GM12873 (cell line): ENCODE data around the gene SIKE1.

Source experiments
- TF ChIP-seq, protein P1 (sequence below): IDR thresholded peaks from 2 replicates; pipeline ENCODE4 v1.5.1; 2012; ENCODE audit warnings: low read depth, mild to moderate bottlenecking, moderate library complexity, low read length, control low read depth; ENCODE audit not compliant: insufficient read depth; ENCODE audit errors: missing control alignments

Gene SIKE1

GRCh38 chr1:114780344-114781226 is at the start of gene SIKE1:
Gene SIKE1 (minus strand): TSS chr1:114780685. CDS start chr1:114780607, 78 bp downstream.
- TF ChIP-seq, protein P1, sequence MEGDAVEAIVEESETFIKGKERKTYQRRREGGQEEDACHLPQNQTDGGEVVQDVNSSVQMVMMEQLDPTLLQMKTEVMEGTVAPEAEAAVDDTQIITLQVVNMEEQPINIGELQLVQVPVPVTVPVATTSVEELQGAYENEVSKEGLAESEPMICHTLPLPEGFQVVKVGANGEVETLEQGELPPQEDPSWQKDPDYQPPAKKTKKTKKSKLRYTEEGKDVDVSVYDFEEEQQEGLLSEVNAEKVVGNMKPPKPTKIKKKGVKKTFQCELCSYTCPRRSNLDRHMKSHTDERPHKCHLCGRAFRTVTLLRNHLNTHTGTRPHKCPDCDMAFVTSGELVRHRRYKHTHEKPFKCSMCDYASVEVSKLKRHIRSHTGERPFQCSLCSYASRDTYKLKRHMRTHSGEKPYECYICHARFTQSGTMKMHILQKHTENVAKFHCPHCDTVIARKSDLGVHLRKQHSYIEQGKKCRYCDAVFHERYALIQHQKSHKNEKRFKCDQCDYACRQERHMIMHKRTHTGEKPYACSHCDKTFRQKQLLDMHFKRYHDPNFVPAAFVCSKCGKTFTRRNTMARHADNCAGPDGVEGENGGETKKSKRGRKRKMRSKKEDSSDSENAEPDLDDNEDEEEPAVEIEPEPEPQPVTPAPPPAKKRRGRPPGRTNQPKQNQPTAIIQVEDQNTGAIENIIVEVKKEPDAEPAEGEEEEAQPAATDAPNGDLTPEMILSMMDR, result no peak

- TF ChIP-seq, protein P1, result no peak
Measured at GRCh38 chr1:114828251-114828650, 47.8 kb upstream of the SIKE1 start.

- TF ChIP-seq, protein P1, result no peak
Measured at GRCh38 chr1:114821978-114822377, 41.5 kb upstream of the SIKE1 start.

GRCh38 chr1:114820392-114820791 is 39.9 kb upstream of the SIKE1 start:
- TF ChIP-seq, protein P1, result no peak

GRCh38 chr1:114819869-114820268 is 39.4 kb upstream of the SIKE1 start:
- TF ChIP-seq, protein P1, result no peak

DNA sequence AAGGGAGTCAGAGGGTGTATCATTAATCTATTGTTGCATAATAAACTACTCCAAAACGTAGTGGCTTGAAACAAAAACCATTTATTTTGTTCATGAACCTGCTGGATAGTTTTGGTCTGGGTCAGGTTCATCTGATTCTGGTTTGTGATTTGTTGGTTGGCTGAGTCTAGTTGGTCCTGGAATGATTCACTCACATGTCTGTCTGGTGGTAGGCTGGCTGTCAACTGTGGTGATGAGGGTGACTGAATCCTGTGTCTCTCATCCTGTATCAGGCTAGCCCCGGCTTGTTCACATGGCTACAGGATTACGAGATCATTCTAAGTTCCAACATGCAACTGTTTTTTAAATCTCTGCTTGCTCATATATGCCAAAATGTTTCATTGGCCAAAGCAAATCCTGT is 22.5 kb upstream of the SIKE1 start:
- TF ChIP-seq, protein P1, result no peak

GRCh38 chr1:114794038-114794437 is 13.6 kb upstream of the SIKE1 start:
- TF ChIP-seq, protein P1, result no peak
